Peyer's patch (tissue), 4 donors: Measurements from ENCODE around the gene CFAP77.

ENCODE experiments used
- CTCF ChIP-seq, 6 experiments: fragments of 450-650 bp in 4 of 6; fragments of 200-600 bp in 2 of 6; sonication (generic) in 1 of 6; IDR thresholded peaks; one replicate each; pipeline ENCODE4 v1.5.1; 2017 to 2019; ENCODE audit warnings: antibody characterized with exemption in 6 of 6, mild to moderate bottlenecking in 3 of 6, moderate library complexity in 1 of 6
- POLR2A ChIP-seq, 2 donors: fragments of 450-650 bp; IDR thresholded peaks; one replicate each; pipeline ENCODE4 v1.5.1; 2017; ENCODE audit warnings: antibody characterized with exemption in 2 of 2, mild to moderate bottlenecking in 2 of 2, moderate library complexity in 2 of 2

GRCh38 chr9:132516301-132516700 is 106.3 kb downstream of the CFAP77 start:
- TF ChIP-seq CTCF (IDR thresholded peaks at IDR 0.05) (no peak), POLR2A (IDR thresholded peaks at IDR 0.05) (no peak)
